GM06990 (cell line): ENCODE measurements around the gene DNAH7.

Experiments
- DNase-seq: peaks from one replicate; pipeline ENCODE4 v3.0.0-alpha.2; 2011; ENCODE audit not compliant: insufficient read length; ENCODE audit errors: extremely low read depth
- H3K27me3 ChIP-seq: replicated peaks from 2 replicates; pipeline ENCODE4 v1.6.0; 2011; ENCODE audit warnings: low read length; ENCODE audit not compliant: control insufficient read depth, insufficient read depth
- H3K36me3 ChIP-seq: 2 replicates; pipeline ENCODE4 v1.5.1; 2011; ENCODE audit warnings: low read length; ENCODE audit not compliant: control insufficient read depth, insufficient read depth
- H3K4me3 ChIP-seq: replicated peaks from 2 replicates; pipeline ENCODE4 v1.5.1; 2011; ENCODE audit warnings: low read depth, mild to moderate bottlenecking, control low read depth, low read length
- CTCF ChIP-seq: IDR thresholded peaks from 2 replicates; pipeline ENCODE4 v1.5.1; 2011; ENCODE audit warnings: low read length, control low read depth, mild to moderate bottlenecking, inconsistent platforms; ENCODE audit not compliant: insufficient read depth, poor library complexity, severe bottlenecking

The DNAH7 gene

GRCh38 chr2:195830968-195831950, 237.4 kb downstream of the DNAH7 start:
- TF ChIP-seq CTCF = no peak

GRCh38 chr2:195824478-195824877, 244.2 kb downstream of the DNAH7 start:
- DNase-seq = no peak
- Histone ChIP-seq H3K36me3 (no peaks in the 10 kb centered on the region), H3K4me3 (no peak overlapping the region), H3K27me3 (no peaks in the 10 kb centered on the region)
- TF ChIP-seq CTCF = no peak

More at GRCh38 chr2:195830968-195831950, 237.4 kb downstream of the DNAH7 start:
- no peak for DNase-seq
- no peak overlapping the region for H3K4me3 ChIP-seq
- no peaks in the 10 kb centered on the region for H3K27me3 ChIP-seq
- no peaks in the 10 kb centered on the region for H3K36me3 ChIP-seq

GRCh38 chr2:195823206-195823605, 245.4 kb downstream of the DNAH7 start:
- Histone ChIP-seq H3K4me3 (no peak overlapping the region), H3K36me3 (no peaks in the 10 kb centered on the region), H3K27me3 (no peaks in the 10 kb centered on the region)
- no peak for DNase-seq
- no peak for TF ChIP-seq CTCF

- no peak overlapping the region for H3K4me3 ChIP-seq
- no peak for TF ChIP-seq CTCF
- no peaks in the 10 kb centered on the region for H3K36me3 ChIP-seq
- no peak for DNase-seq
- H3K27me3 ChIP-seq = no peaks in the 10 kb centered on the region
These were observed 247.1 kb downstream of the DNAH7 start for GRCh38 chr2:195821566-195821932.

DNA sequence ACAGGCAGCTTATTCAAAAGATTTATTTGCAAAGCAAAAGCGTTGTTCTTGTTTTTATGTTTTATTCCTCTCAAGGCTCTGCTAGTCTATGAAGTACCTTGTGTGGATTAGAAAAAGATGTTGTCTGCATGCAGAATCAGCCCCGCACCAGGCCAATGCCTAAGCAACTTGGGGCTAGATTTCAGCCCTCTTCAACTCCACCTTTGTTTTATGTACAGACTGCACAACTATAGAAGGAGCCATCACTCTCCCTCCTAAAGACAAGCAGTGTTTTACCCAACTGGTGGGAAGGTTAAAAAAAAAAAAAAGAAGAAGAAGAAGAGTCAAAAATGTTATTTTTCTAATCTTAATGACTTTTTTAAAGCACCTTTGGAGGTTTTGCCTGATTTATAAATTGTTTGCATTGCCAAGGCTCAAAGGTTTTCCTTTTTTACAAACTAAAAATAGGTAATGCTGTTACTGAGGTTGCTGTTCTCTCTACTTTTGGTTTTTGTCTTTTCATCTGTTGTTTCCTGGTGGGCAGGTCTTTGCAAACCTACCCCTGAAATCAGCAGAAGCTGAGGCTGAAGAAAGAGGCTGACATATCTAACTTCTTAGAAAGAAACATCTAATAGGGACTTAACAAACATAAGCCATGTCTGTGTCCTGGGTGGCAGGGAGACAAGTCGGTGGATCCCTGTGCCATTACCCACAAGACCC, 247.6 kb downstream of the DNAH7 start:
- TF ChIP-seq CTCF = no peak
- H3K27me3 ChIP-seq = no peaks in the 10 kb centered on the region
- no peak for DNase-seq
- no peak overlapping the region for H3K4me3 ChIP-seq
- H3K36me3 ChIP-seq = no peaks in the 10 kb centered on the region
